HG03378 (cell line): ENCODE data around the gene FANK1.
"Not testable (repeated sequence)": the region's sequence is repeated elsewhere in the genome, so short reads cannot be mapped to it uniquely, and the experiment has no call there.

Experiments
- ATAC-seq: cut with Tn5 transposase; IDR thresholded peaks from one replicate; pipeline ENCODE4 v1.9.1; 2021; ENCODE audit warnings: mild to moderate bottlenecking, moderate library complexity; ENCODE audit not compliant: unreplicated experiment

The FANK1 gene

GRCh38 chr10:126016156-126016805, 119.9 kb downstream of the FANK1 start:
- ATAC-seq = no peak

GRCh38 chr10:126016882-126017281, 120.5 kb downstream of the FANK1 start:
- no peak for ATAC-seq

GRCh38 chr10:126017961-126018560, 121.7 kb downstream of the FANK1 start:
- no peak for ATAC-seq

GRCh38 chr10:126021833-126022500, 125.6 kb downstream of the FANK1 start:
- ATAC-seq = no peak

GRCh38 chr10:126022841-126023240, 126.5 kb downstream of the FANK1 start:
- no peak for ATAC-seq

- no peak for ATAC-seq
These were observed 131.3 kb downstream of the FANK1 start for GRCh38 chr10:126027692-126028091.

- no peak for ATAC-seq
These were observed 133.6 kb downstream of the FANK1 start for GRCh38 chr10:126029999-126030398.

GRCh38 chr10:126034586-126034985, 138.2 kb downstream of the FANK1 start:
- ATAC-seq = no peak

- ATAC-seq = no peak
These were observed 140.2 kb downstream of the FANK1 start for GRCh38 chr10:126036515-126036914.

- no peak for ATAC-seq
These were observed 141.6 kb downstream of the FANK1 start for GRCh38 chr10:126037946-126038345.

GRCh38 chr10:126041117-126041516, 144.8 kb downstream of the FANK1 start:
- no peak for ATAC-seq

GRCh38 chr10:126041804-126042231, 145.5 kb downstream of the FANK1 start:
- ATAC-seq = peak; percentile 100

- no peak for ATAC-seq
These were observed 146.0 kb downstream of the FANK1 start for GRCh38 chr10:126042354-126042753.

GRCh38 chr10:126042906-126043305, 146.5 kb downstream of the FANK1 start:
- no peak for ATAC-seq

- no peak for ATAC-seq
These were observed 147.0 kb downstream of the FANK1 start for GRCh38 chr10:126043389-126043788.

- no peak for ATAC-seq
These were observed 149.5 kb downstream of the FANK1 start for GRCh38 chr10:126045861-126046260.

GRCh38 chr10:126046831-126047230, 150.5 kb downstream of the FANK1 start:
- ATAC-seq = no peak

- ATAC-seq = not testable (repeated sequence)
These were observed 151.4 kb downstream of the FANK1 start for GRCh38 chr10:126047749-126048148.

GRCh38 chr10:126049759-126050700, 153.7 kb downstream of the FANK1 start:
- no peak for ATAC-seq

- no peak for ATAC-seq
These were observed 155.8 kb downstream of the FANK1 start for GRCh38 chr10:126052171-126052570.

GRCh38 chr10:126054191-126054590, 157.8 kb downstream of the FANK1 start:
- ATAC-seq = no peak
